HUDEP-2 (cell line): Measurements from ENCODE around the gene PTPRK.
"Not testable (repeated sequence)": the region's sequence is repeated elsewhere in the genome, so short reads cannot be mapped to it uniquely, and the experiment has no call there.

Experiments
- DNase-seq, 76 experiments: peaks; one replicate each; lab custom pipeline; 2025; ENCODE audit not compliant: unreplicated experiment in 76 of 76; lab: John Stamatoyannopoulos, UW

The PTPRK gene

GRCh38 chr6:127946388-127946787 is 574.0 kb downstream of the PTPRK start:
- no peak for DNase-seq

- no peak for DNase-seq
These were observed 574.8 kb downstream of the PTPRK start for GRCh38 chr6:127945434-127946097.

- DNase-seq = no peak
These were observed 579.2 kb downstream of the PTPRK start for GRCh38 chr6:127941228-127941627.

GRCh38 chr6:127939442-127940066 is 580.8 kb downstream of the PTPRK start:
- DNase-seq = peak in 2 of 76 experiments; percentile 1 to 7

GRCh38 chr6:127938701-127939100 is 581.7 kb downstream of the PTPRK start:
- DNase-seq = peak in 7 of 76 experiments; percentile 10 to 26 (median 16)

GRCh38 chr6:127937747-127938146 is 582.7 kb downstream of the PTPRK start:
- no peak for DNase-seq

- no peak for DNase-seq
These were observed 583.3 kb downstream of the PTPRK start for GRCh38 chr6:127937102-127937501.

GRCh38 chr6:127934956-127935355 is 585.4 kb downstream of the PTPRK start:
- no peak for DNase-seq

GRCh38 chr6:127933852-127934840 is 586.3 kb downstream of the PTPRK start:
- no peak for DNase-seq

GRCh38 chr6:127933137-127933536 is 587.3 kb downstream of the PTPRK start:
- DNase-seq = no peak

- no peak for DNase-seq
These were observed 587.7 kb downstream of the PTPRK start for GRCh38 chr6:127932708-127933107.

- DNase-seq = not testable (repeated sequence)
These were observed 594.0 kb downstream of the PTPRK start for GRCh38 chr6:127926441-127926840.

GRCh38 chr6:127924440-127924839 is 596.0 kb downstream of the PTPRK start:
- no peak for DNase-seq

- no peak for DNase-seq
These were observed 596.4 kb downstream of the PTPRK start for GRCh38 chr6:127924031-127924430.

- no peak for DNase-seq
These were observed 597.3 kb downstream of the PTPRK start for GRCh38 chr6:127923135-127923534.

- DNase-seq = no peak
These were observed 598.4 kb downstream of the PTPRK start for GRCh38 chr6:127921982-127922381.

GRCh38 chr6:127920804-127921203 is 599.6 kb downstream of the PTPRK start:
- no peak for DNase-seq
